Osteoblast (primary cell): Measurements from ENCODE around the gene DCAF17. TPM values are rescaled to one million over a fixed set of nuclear protein-coding genes. Genes with fewer than 3 reads are reported as not detected.

Experiments
- DNase-seq: peaks from one replicate; pipeline ENCODE4 v3.0.0; 2011; ENCODE audit warnings: low spot score, mixed read lengths; ENCODE audit not compliant: insufficient read length; ENCODE audit errors: missing footprints
- H2AFZ ChIP-seq: 2 replicates; pipeline ENCODE4 v1.6.0; 2011; ENCODE audit warnings: mild to moderate bottlenecking, low read length
- H3K27ac ChIP-seq: 2 replicates; pipeline ENCODE4 v1.5.1; 2011; ENCODE audit warnings: mild to moderate bottlenecking, low read depth, low read length, moderate library complexity
- H3K27me3 ChIP-seq: 2 replicates; pipeline ENCODE4 v1.6.0; 2012; ENCODE audit warnings: mild to moderate bottlenecking, control low read depth, inconsistent platforms, low read length, moderate library complexity; ENCODE audit not compliant: insufficient read depth
- H3K36me3 ChIP-seq: 2 replicates; pipeline ENCODE4 v1.5.1; 2011; ENCODE audit warnings: mild to moderate bottlenecking, low read length, control low read depth, moderate library complexity; ENCODE audit not compliant: insufficient read depth
- H3K4me1 ChIP-seq: 2 replicates; pipeline ENCODE4 v1.5.1; 2011; ENCODE audit warnings: mild to moderate bottlenecking, low read length, control low read depth, moderate library complexity; ENCODE audit not compliant: insufficient read depth
- H3K4me2 ChIP-seq: 2 replicates; pipeline ENCODE4 v1.6.0; 2011; ENCODE audit warnings: mild to moderate bottlenecking, low read length; ENCODE audit not compliant: insufficient read depth
- H3K4me3 ChIP-seq: fragments of 200-600 bp; sonication (generic); 3 replicates; pipeline ENCODE4 v1.5.1; 2012; ENCODE audit warnings: mild to moderate bottlenecking, low read length, inconsistent platforms; ENCODE audit not compliant: insufficient read depth
- H3K79me2 ChIP-seq: 2 replicates; pipeline ENCODE4 v1.6.0; 2012; ENCODE audit warnings: mild to moderate bottlenecking, low read length, control low read depth, inconsistent platforms; ENCODE audit not compliant: insufficient read depth
- H3K9me3 ChIP-seq: 2 replicates; pipeline ENCODE4 v1.5.1; 2011; ENCODE audit warnings: low read depth, low read length, control low read depth
- H4K20me1 ChIP-seq: 2 replicates; pipeline ENCODE4 v1.6.0; 2012; ENCODE audit warnings: mild to moderate bottlenecking, low read length, control low read depth; ENCODE audit not compliant: insufficient read depth
- total RNA-seq: library from RNA; depleted of rRNA; stranded (reverse); fragments of >200 nt; gene quantifications from 2 replicates; pipeline ENCODE4 v1.2.3, GENCODE V29; 2012
- TF ChIP-seq, protein P1 (sequence below): IDR thresholded peaks from 2 replicates; pipeline ENCODE4 v1.5.1; 2011; ENCODE audit warnings: mild to moderate bottlenecking, low read depth, low read length, moderate library complexity; ENCODE audit errors: extremely low read depth

Gene DCAF17
- total RNA-seq, 1 donor = 32.6 TPM

DNA sequence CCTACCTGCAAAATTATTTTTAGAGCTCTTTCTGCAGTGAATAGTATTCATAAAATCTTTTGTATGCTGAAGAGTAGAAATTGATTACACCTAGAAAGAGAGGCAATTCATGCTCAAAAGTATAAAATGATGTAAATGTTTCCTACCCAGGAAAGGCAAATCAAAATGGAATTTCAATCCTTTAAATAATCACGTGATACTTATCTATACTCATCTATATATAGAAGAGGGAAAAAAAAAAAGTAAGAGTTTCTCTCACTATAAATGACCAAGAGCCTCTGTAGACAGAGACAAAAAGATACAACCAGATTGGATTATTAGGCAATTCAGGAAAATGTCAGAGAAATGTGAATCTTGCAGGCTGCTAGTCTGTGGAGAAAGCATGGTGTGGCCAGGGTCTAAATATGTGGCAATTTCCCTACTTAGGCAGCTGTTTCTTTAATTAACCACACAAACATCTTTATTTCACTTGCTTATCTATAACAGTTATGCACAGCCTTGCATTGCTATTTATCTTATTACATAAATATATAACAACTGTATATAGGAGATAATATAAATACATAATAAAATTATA lies 39.8 kb upstream of the DCAF17 start:
- Histone ChIP-seq H3K4me2 (no peak overlapping the region), H3K4me1 (peaks cover 22% of the 10 kb centered on the region), H3K79me2 (no peaks in the 10 kb centered on the region), H3K27ac (no peak overlapping the region), H3K9me3 (no peaks in the 10 kb centered on the region), H4K20me1 (no peaks in the 10 kb centered on the region), H3K4me3 (no peak overlapping the region), H2AFZ (no peak overlapping the region), H3K36me3 (no peaks in the 10 kb centered on the region), H3K27me3 (no peaks in the 10 kb centered on the region)
- TF ChIP-seq, protein P1, sequence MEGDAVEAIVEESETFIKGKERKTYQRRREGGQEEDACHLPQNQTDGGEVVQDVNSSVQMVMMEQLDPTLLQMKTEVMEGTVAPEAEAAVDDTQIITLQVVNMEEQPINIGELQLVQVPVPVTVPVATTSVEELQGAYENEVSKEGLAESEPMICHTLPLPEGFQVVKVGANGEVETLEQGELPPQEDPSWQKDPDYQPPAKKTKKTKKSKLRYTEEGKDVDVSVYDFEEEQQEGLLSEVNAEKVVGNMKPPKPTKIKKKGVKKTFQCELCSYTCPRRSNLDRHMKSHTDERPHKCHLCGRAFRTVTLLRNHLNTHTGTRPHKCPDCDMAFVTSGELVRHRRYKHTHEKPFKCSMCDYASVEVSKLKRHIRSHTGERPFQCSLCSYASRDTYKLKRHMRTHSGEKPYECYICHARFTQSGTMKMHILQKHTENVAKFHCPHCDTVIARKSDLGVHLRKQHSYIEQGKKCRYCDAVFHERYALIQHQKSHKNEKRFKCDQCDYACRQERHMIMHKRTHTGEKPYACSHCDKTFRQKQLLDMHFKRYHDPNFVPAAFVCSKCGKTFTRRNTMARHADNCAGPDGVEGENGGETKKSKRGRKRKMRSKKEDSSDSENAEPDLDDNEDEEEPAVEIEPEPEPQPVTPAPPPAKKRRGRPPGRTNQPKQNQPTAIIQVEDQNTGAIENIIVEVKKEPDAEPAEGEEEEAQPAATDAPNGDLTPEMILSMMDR = no peak
- no peak for DNase-seq

DNA sequence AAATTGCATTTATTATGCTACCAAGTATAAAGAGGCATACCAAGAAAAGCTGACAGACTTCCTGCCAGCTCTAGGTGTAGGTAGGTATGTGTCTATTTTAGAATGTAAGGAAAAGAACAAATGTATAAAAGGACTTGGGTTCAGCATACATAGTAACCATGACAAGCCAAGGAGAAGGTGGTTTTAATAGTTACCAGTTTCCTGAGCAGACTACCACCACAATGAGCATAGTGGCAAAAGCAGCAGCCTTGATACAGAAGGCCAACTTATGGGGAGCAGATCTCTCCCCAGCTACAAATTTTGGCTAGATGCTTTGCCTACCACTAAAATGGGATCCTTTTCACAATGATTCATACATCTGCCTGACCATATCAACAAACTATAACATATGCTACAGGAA lies 34.7 kb upstream of the DCAF17 start:
- H3K36me3 ChIP-seq = no peaks in the 10 kb centered on the region
- TF ChIP-seq, protein P1 = no peak
- H3K27me3 ChIP-seq = no peaks in the 10 kb centered on the region

DNA sequence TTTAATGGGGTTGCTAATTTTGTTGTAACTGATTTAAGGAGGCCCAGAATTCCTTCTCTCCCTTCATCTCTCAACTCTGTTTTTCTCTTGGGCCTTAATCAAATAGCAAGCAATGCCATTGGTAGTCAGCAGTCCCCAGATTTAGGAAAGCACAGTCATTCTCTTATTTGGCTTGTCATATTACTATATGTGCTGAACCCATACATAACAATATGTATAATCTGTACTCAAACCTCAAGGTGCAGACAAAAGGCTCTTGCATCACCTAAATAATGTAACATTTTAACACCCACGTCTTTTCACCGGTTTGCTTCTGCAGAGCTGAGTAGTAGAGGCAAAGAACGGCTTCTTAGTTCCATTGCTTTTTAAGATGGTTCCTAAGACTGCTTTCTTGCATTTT lies 33.6 kb upstream of the DCAF17 start:
- Histone ChIP-seq H3K79me2 (peaks cover 12% of the 10 kb centered on the region), H4K20me1 (no peaks in the 10 kb centered on the region), H3K4me1 (peaks cover 22% of the 10 kb centered on the region), H3K9me3 (no peaks in the 10 kb centered on the region), H3K27ac (no peak overlapping the region), H3K27me3 (no peaks in the 10 kb centered on the region), H3K36me3 (no peaks in the 10 kb centered on the region), H3K4me2 (no peak overlapping the region), H2AFZ (no peak overlapping the region), H3K4me3 (no peak overlapping the region)
- no peak for DNase-seq
- TF ChIP-seq, protein P1 = no peak

More for the DNA sequence above, 34.7 kb upstream of the DCAF17 start:
- Histone ChIP-seq H4K20me1 (no peaks in the 10 kb centered on the region), H3K27ac (no peak overlapping the region), H3K4me3 (no peak overlapping the region), H3K79me2 (peaks cover 12% of the 10 kb centered on the region), H3K4me2 (no peak overlapping the region), H3K9me3 (no peaks in the 10 kb centered on the region), H2AFZ (no peak overlapping the region), H3K4me1 (peaks cover 16% of the 10 kb centered on the region)
- no peak for DNase-seq

DNA sequence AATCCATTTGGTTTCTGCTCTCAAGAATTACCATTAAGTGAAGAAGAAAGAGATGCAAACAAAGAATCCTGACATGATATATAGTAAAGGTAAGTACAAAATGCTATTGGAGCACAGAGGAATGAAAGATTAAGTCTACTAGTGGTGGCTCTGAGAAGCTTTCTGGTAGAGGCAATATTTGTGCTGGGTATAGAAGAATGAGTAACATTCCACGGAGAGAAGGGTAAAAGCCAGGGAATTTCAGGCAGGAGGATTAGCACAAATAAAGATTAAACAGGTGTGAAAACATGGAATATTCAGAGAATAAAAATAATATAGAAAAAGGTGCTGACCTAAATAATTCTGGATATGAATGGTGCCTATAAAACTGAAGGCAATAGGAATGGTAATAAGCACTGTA lies 32.1 kb upstream of the DCAF17 start:
- Histone ChIP-seq H3K4me1 (peaks cover 22% of the 10 kb centered on the region), H3K27ac (no peak overlapping the region), H3K4me2 (no peak overlapping the region), H4K20me1 (no peaks in the 10 kb centered on the region), H3K27me3 (no peaks in the 10 kb centered on the region), H2AFZ (no peak overlapping the region), H3K36me3 (no peaks in the 10 kb centered on the region), H3K79me2 (peaks cover 17% of the 10 kb centered on the region), H3K9me3 (no peaks in the 10 kb centered on the region), H3K4me3 (no peak overlapping the region)
- TF ChIP-seq, protein P1 = no peak
- no peak for DNase-seq
